Stimulated activated CD4-positive, alpha-beta T cell treated with anti-CD3 and anti-CD28 coated beads, Interleukin-12 subunit alpha, Interleukin-12 subunit beta, amount 100 ng/mL, for 4 hours (primary cell): ENCODE results near the gene CHFR.
"Not testable (repeated sequence)": the region's sequence is repeated elsewhere in the genome, so short reads cannot be mapped to it uniquely, and the experiment has no call there.

ENCODE experiments used
- DNase-seq: peaks from one replicate; pipeline ENCODE4 v3.0.0-alpha.2; 2020

Gene CHFR

GRCh38 chr12:132873724-132874123 lies 13.7 kb downstream of the CHFR start:
- no peak for DNase-seq

GRCh38 chr12:132872975-132873421 lies 14.4 kb downstream of the CHFR start:
- no peak for DNase-seq

GRCh38 chr12:132872073-132872855 lies 15.1 kb downstream of the CHFR start:
- no peak for DNase-seq

GRCh38 chr12:132869551-132869950 lies 17.9 kb downstream of the CHFR start:
- DNase-seq: no peak

- DNase-seq: no peak
These were observed 21.1 kb downstream of the CHFR start for GRCh38 chr12:132866251-132866828.

- DNase-seq: no peak
These were observed 25.8 kb downstream of the CHFR start for GRCh38 chr12:132861558-132861957.

- no peak for DNase-seq
These were observed 28.6 kb downstream of the CHFR start for GRCh38 chr12:132858718-132859266.

GRCh38 chr12:132857019-132857418 lies 30.4 kb downstream of the CHFR start:
- not testable (repeated sequence) for DNase-seq

GRCh38 chr12:132856581-132856980 lies 30.8 kb downstream of the CHFR start:
- DNase-seq: no peak

GRCh38 chr12:132855211-132855610 lies 32.2 kb downstream of the CHFR start:
- not testable (repeated sequence) for DNase-seq

- DNase-seq: no peak
These were observed 33.9 kb downstream of the CHFR start for GRCh38 chr12:132853285-132854092.

GRCh38 chr12:132852496-132852895 lies 34.9 kb downstream of the CHFR start:
- no peak for DNase-seq

GRCh38 chr12:132851465-132851864 lies 35.9 kb downstream of the CHFR start:
- DNase-seq: no peak

GRCh38 chr12:132850291-132850690 lies 37.1 kb downstream of the CHFR start:
- no peak for DNase-seq

GRCh38 chr12:132848521-132848920 lies 38.9 kb downstream of the CHFR start:
- DNase-seq: no peak

- no peak for DNase-seq
These were observed 39.7 kb downstream of the CHFR start for GRCh38 chr12:132847363-132848356.

- DNase-seq: not testable (repeated sequence)
These were observed 42.7 kb downstream of the CHFR start for GRCh38 chr12:132844681-132845080.

- no peak for DNase-seq
These were observed 44.9 kb downstream of the CHFR start for GRCh38 chr12:132842449-132843045.

- no peak for DNase-seq
These were observed 46.3 kb downstream of the CHFR start for GRCh38 chr12:132841151-132841550.

- no peak for DNase-seq
These were observed 46.9 kb downstream of the CHFR start for GRCh38 chr12:132840536-132840935.

- DNase-seq: no peak
These were observed 47.7 kb downstream of the CHFR start for GRCh38 chr12:132839558-132840235.
